GM12875 (cell line): ENCODE data around the gene FYN.

Experiments
- H3K4me3 ChIP-seq: one replicate; pipeline ENCODE4 v1.5.1; 2011; ENCODE audit warnings: low read depth, low read length, control low read depth
- TF ChIP-seq, protein P1 (sequence below): IDR thresholded peaks from 2 replicates; pipeline ENCODE4 v1.5.1; 2011; ENCODE audit warnings: low read depth, mild to moderate bottlenecking, control low read depth, inconsistent platforms, low read length, moderate library complexity, borderline replicate concordance; ENCODE audit not compliant: insufficient read depth

The FYN gene

DNA sequence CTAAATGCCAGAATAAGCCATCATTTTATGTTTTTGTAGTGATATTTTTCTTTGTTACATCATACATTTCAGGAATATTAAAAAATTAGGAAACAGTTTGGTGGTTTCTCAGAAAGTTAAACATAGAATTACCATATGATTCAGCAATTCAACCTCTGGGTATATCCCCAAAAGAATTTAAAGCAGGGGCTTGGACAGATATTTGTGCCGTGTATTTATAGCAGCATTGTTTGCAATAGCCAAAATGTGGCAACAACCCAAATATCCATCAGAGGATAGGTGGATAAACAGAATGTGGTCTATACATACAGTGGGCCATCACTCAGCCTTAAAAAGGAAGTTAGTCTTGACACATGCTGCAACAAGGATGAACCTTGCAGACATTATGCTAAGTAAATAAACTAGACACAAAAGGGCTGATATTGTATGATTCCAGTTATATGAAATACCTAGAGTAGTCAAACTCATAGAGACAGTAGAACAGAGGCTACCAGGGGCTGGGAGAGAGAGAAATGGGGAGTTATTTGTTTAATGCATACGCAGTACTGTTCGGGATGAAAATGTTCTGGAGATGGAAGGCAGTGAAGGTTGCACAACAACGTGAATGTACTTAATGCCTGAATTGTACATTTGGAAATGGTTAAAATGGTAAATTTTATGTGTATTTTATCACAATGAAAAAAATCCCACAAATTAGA lies 248.7 kb downstream of the FYN start:
- H3K4me3 ChIP-seq: no peak overlapping the region
- TF ChIP-seq, protein P1, sequence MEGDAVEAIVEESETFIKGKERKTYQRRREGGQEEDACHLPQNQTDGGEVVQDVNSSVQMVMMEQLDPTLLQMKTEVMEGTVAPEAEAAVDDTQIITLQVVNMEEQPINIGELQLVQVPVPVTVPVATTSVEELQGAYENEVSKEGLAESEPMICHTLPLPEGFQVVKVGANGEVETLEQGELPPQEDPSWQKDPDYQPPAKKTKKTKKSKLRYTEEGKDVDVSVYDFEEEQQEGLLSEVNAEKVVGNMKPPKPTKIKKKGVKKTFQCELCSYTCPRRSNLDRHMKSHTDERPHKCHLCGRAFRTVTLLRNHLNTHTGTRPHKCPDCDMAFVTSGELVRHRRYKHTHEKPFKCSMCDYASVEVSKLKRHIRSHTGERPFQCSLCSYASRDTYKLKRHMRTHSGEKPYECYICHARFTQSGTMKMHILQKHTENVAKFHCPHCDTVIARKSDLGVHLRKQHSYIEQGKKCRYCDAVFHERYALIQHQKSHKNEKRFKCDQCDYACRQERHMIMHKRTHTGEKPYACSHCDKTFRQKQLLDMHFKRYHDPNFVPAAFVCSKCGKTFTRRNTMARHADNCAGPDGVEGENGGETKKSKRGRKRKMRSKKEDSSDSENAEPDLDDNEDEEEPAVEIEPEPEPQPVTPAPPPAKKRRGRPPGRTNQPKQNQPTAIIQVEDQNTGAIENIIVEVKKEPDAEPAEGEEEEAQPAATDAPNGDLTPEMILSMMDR: no peak

DNA sequence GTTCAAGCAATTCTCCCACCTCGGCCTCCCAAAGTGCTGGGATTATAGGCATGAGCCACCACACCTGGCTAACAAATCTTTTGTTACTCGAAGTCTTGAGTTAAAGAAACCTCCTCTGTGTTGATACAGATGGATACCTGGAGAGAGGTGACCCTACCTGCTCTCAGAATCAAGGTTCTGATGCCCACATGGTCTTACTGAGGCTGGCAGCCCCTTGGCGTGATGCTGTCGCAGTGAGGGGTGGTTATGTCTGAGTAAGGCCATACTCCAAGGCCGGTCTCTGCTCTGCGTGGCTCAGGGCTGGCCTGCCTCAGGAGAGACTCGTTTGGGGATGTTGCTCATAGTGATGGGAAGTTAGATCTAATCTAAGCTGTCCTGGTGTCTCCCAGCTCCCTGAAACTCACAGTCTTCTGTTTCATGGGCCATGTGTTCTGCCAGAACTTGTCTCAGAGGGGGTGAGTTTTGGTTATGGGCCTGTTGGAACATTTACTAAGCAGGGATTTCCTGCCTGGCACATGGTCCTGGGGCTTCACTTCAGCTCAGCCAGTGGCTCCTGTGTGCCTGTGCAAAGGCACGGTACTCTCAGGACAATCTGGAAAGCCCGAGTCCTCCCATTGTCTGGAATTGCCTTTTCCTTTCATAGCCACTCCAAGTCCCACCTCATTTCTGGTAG lies 250.1 kb downstream of the FYN start:
- H3K4me3 ChIP-seq: no peak overlapping the region
- TF ChIP-seq, protein P1: no peak

DNA sequence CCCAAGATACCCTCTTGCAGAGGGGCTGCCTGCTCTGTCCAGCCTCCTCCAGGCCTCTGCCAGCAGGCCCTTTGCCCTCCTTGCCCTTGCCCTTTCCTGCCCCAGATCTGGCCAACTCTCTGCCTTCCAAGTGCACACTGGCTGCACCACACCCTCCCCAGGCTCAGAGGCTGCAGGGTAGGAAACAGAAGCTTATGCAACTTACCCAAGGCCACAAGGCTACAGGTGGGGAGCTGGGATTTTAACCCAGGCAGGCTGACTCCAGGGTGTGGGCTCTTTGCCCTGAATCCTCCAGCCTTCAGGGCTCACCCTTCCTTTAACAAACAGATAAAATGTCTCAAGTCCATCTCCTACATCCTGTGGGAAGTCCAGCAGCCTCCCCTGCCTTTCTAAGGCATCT lies 253.1 kb downstream of the FYN start:
- no peak overlapping the region for H3K4me3 ChIP-seq
- TF ChIP-seq, protein P1: no peak

DNA sequence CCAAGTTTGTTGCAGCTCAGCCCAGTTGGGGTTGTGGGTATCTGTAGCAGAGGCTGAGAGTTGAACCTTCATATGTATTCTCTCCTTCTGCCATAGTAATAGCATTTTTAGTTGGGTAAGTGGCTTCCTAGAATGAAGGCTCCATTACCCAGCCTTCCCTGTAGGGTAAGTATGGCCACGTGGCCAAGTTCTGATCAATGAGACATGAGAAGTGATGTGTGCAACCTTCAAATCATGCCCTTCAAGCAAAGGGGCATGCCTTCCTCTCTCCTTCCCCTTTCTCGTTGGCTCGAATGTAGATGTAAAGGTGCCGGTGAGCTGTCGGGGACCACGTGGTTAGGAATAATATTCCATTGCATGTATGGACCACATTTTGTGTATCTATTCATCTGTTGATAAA lies 254.8 kb downstream of the FYN start:
- TF ChIP-seq, protein P1: no peak
- H3K4me3 ChIP-seq: no peak overlapping the region

DNA sequence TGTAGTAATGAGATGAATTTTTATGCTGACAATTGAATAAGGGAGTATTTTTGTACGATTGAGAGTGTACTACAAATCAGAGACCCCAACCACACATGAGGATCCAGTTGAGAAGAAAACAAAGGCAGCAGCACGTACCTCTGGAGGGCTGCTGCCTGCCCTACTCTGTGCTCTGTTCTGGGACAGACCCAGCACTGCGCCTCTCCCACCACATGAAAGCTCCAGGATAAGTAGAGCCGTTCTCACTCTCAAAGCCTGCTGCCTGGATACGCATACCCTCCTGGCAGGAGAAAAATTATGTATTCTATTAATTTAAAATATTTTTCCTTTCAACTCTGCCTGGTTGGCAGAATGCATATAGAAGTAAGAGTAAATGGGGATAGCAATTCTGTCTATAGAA lies 256.1 kb downstream of the FYN start:
- H3K4me3 ChIP-seq: no peak overlapping the region
- TF ChIP-seq, protein P1: no peak

DNA sequence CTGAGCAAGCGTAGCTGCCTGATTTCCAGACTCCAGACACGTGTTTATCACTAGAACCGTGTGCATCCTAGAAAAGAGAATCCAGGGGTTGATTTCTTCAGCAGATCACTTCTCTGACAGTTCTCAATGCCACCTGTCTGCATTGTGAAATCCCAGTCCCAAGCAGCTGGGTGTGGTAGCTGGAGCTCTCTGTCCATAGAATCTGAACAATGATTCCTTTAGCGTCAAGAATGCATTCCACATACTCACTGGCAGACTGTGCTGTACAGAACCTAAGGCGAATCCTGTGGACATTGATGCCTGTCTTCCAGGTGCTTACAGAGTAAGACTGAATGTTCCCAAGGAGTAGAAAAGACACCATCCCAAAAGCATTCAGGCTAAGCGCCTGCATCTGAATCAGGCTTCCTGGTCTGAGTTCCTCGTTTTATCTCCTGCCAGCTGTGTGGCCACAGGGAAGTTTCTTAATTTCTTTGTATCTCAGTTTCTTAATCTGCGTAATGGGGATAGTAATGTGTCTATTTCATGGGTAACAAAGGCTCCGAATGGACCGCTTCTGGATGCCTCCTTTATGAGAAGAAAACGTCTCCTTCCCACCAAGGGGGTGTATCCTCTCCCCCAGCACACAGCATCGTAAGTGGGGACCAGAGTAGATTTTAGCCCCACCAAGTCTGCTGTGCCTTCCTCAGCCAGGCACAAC lies 257.2 kb downstream of the FYN start:
- H3K4me3 ChIP-seq: no peak overlapping the region
- TF ChIP-seq, protein P1: no peak
